HepG2 (cell line): ENCODE results near the gene TAS2R1. TPM values are rescaled to one million over a fixed set of nuclear protein-coding genes. Genes with fewer than 3 reads are reported as not detected.

Experiments used
- ATAC-seq: fragments of 200-7000 bp; cut with Tn5 transposase; 3 replicates; pipeline ENCODE4 v1.9.1; 2020; ENCODE audit warnings: mild to moderate bottlenecking, moderate library complexity
- BruUV-seq: library from RNA; stranded (reverse); fragments of 400-500 nt; replicated peaks from 2 replicates; lab custom pipeline; 2021; lab: Mats Ljungman, UMichigan
- CTCF ChIA-PET: fragments of 300-600 bp; formaldehyde crosslinking; extraction: SDS; loops from one replicate; lab custom pipeline; 2021; ENCODE audit warnings: low total read pairs, inconsistent platforms, low intra/inter-chr PET ratio; lab: Yijun Ruan, JAX
- POLR2A ChIA-PET: fragments of 350-600 bp; sonication (Branson Sonifier 250); formaldehyde crosslinking; loops from one replicate; lab custom pipeline; 2020; ENCODE audit warnings: antibody characterized with exemption, inconsistent platforms; lab: Yijun Ruan, JAX
- DNase-seq: peaks from one replicate; pipeline ENCODE4 v3.0.0-alpha.2; 2015; ENCODE audit warnings: low spot score
- FAIRE-seq: peaks from 3 replicates; lab custom pipeline; 2011; peaks lifted over from hg19 to GRCh38; lab: Jason Lieb, UNC
- H2AFZ ChIP-seq: one replicate; pipeline ENCODE4 v1.6.1; 2011; ENCODE audit warnings: low read length, inconsistent platforms
- H3K27ac ChIP-seq: fragments of 300-600 bp; 3 replicates; pipeline ENCODE4 v1.8.0; 2011; ENCODE audit warnings: mixed run types, mild to moderate bottlenecking, mixed read lengths, low read length, inconsistent platforms; ENCODE audit not compliant: insufficient read depth; ENCODE audit errors: extremely low read length
- H3K27me3 ChIP-seq, 2 experiments: fragments of 200-600 bp in 1 of 2; 2 replicates in 1 of 2; 3 replicates in 1 of 2; pipeline versions ENCODE4 v1.6.0 to v1.8.0; 2011; ENCODE audit warnings: low read length in 2 of 2, mild to moderate bottlenecking in 2 of 2, moderate library complexity in 2 of 2, inconsistent platforms in 1 of 2; ENCODE audit not compliant: insufficient read depth in 2 of 2, control insufficient read depth in 1 of 2
- H3K36me3 ChIP-seq, 2 experiments: fragments of 200-600 bp in 1 of 2; replicated peaks in 1 of 2; 2 replicates in 1 of 2; 3 replicates in 1 of 2; pipeline versions ENCODE4 v1.5.1 to v1.8.0; 2011; ENCODE audit warnings: low read length in 2 of 2, inconsistent platforms in 1 of 2; ENCODE audit not compliant: insufficient read depth in 2 of 2, control insufficient read depth in 1 of 2
- H3K4me1 ChIP-seq: 2 replicates; pipeline ENCODE4 v1.5.1; 2012; ENCODE audit warnings: low read length, inconsistent platforms; ENCODE audit not compliant: insufficient read depth
- H3K4me2 ChIP-seq: 2 replicates; pipeline ENCODE4 v1.6.0; 2011; ENCODE audit warnings: low read depth, low read length, inconsistent platforms
- H3K4me3 ChIP-seq, 3 experiments: fragments of 200-600 bp in 1 of 3; sonication (generic), shearing (Covaris generic) in 1 of 3; replicated peaks in 1 of 3; 2 replicates each; pipeline ENCODE4 v1.5.1; 2011 to 2016; ENCODE audit warnings: low read length in 3 of 3, inconsistent platforms in 2 of 3, low read depth in 2 of 3, mild to moderate bottlenecking in 2 of 3, control low read depth in 1 of 3, mixed read lengths in 1 of 3; ENCODE audit not compliant: insufficient read depth in 1 of 3
- H3K79me2 ChIP-seq: one replicate; pipeline ENCODE4 v1.6.1; 2011; ENCODE audit warnings: low read length, inconsistent platforms; ENCODE audit not compliant: insufficient read depth
- H3K9ac ChIP-seq: 2 replicates; pipeline ENCODE4 v1.6.0; 2011; ENCODE audit warnings: mild to moderate bottlenecking, low read depth, low read length, inconsistent platforms; ENCODE audit not compliant: insufficient read depth
- H3K9me3 ChIP-seq: 2 replicates; pipeline ENCODE4 v1.5.1; 2012; ENCODE audit warnings: mild to moderate bottlenecking, low read length
- H4K20me1 ChIP-seq: 2 replicates; pipeline ENCODE4 v1.6.0; 2011; ENCODE audit warnings: inconsistent platforms, mild to moderate bottlenecking, low read length, moderate library complexity; ENCODE audit not compliant: insufficient read depth
- AHR ChIP-seq: IDR thresholded peaks from 2 replicates; pipeline ENCODE4 v1.6.1; 2018; ENCODE audit warnings: missing genetic modification reagents, missing compliant biosample characterization
- ARID2 ChIP-seq: sonication (generic); formaldehyde crosslinking; IDR thresholded peaks from 2 replicates; pipeline ENCODE4 v1.8.1; 2022; ENCODE audit warnings: mild to moderate bottlenecking, missing genetic modification reagents, borderline replicate concordance
- ARID4A ChIP-seq: sonication (generic); formaldehyde crosslinking; IDR thresholded peaks from 2 replicates; pipeline ENCODE4 v1.5.0; 2020; ENCODE audit warnings: mild to moderate bottlenecking, missing genetic modification reagents, borderline replicate concordance
- CHCHD3 ChIP-seq: sonication (generic); formaldehyde crosslinking; IDR thresholded peaks from 2 replicates; pipeline ENCODE4 v1.8.0; 2022; ENCODE audit warnings: mild to moderate bottlenecking, missing genetic modification reagents, moderate library complexity
- GABPB1 ChIP-seq: IDR thresholded peaks from 2 replicates; pipeline ENCODE4 v1.6.1; 2016; ENCODE audit warnings: mild to moderate bottlenecking, missing genetic modification reagents, moderate library complexity, missing compliant biosample characterization
- MATR3 ChIP-seq: sonication (generic); formaldehyde crosslinking; IDR thresholded peaks from 2 replicates; pipeline ENCODE4 v1.4.0; 2020; ENCODE audit warnings: missing genetic modification reagents
- MYC ChIP-seq: sonication (generic); formaldehyde crosslinking; IDR thresholded peaks from 2 replicates; pipeline ENCODE4 v1.9.0; 2021; ENCODE audit warnings: missing genetic modification reagents, borderline replicate concordance
- SOX6 ChIP-seq, 2 experiments: fragments of 450-650 bp in 1 of 2; sonication (generic) in 1 of 2; formaldehyde crosslinking in 1 of 2; IDR thresholded peaks; 2 replicates each; pipeline versions ENCODE4 v1.4.0 to v1.6.1; 2017 to 2020; ENCODE audit warnings: antibody characterized with exemption in 1 of 2, mild to moderate bottlenecking in 1 of 2, missing genetic modification reagents in 1 of 2
- ZNF234 ChIP-seq: sonication (generic); formaldehyde crosslinking; conservative IDR thresholded peaks from 2 replicates; pipeline ENCODE4 v1.5.1; 2020; ENCODE audit warnings: mild to moderate bottlenecking, missing genetic modification reagents
- ZNF572 ChIP-seq: sonication (generic); formaldehyde crosslinking; IDR thresholded peaks from 2 replicates; pipeline ENCODE4 v1.5.1; 2020; ENCODE audit warnings: mild to moderate bottlenecking, missing genetic modification reagents
- ZNF589 ChIP-seq: sonication (generic); formaldehyde crosslinking; conservative IDR thresholded peaks from 2 replicates; pipeline ENCODE4 v1.8.0; 2022; ENCODE audit warnings: mild to moderate bottlenecking, moderate library complexity, missing genetic modification reagents
- ZNF746 ChIP-seq: sonication (generic); formaldehyde crosslinking; IDR thresholded peaks from 2 replicates; pipeline ENCODE4 v1.8.0; 2022; ENCODE audit warnings: mild to moderate bottlenecking, missing genetic modification reagents
- ZNF75D ChIP-seq: sonication (generic); formaldehyde crosslinking; IDR thresholded peaks from 2 replicates; pipeline ENCODE4 v1.8.1; 2023; ENCODE audit warnings: missing genetic modification reagents, mild to moderate bottlenecking, borderline replicate concordance
- ZSCAN9 ChIP-seq: IDR thresholded peaks from 2 replicates; pipeline ENCODE4 v1.6.1; 2016; ENCODE audit warnings: borderline replicate concordance
- WGBS: methylation state at CpG from one replicate; pipeline ENCODE4 v1.1.6; 2017; ENCODE audit warnings: low lambda C conversion rate; 5-methylcytosine and 5-hydroxymethylcytosine counted together
- in situ Hi-C: cut with HindIII; loops from 2 replicates; pipeline ENCODE4 v1.10.0; 2017; ENCODE audit warnings: low pct_unique_long_range_greater_than_20kb; ENCODE audit not compliant: extremely low pct_ligation_motif_present
- intact Hi-C: fragments of 100-400 bp; cut with micrococcal nuclease; formaldehyde crosslinking; loops from one replicate; pipeline ENCODE4 v1.10.0; 2022; ENCODE audit not compliant: unreplicated experiment
- polyA plus RNA-seq, 8 experiments: library from polyadenylated mRNA; depleted of rRNA in 3 of 8; stranded (reverse) in 7 of 8; unstranded in 1 of 8; fragments of >200 nt; fragmentation: Illumina TruSeq in 4 of 8; extraction: Trizol in 4 of 8; gene quantifications; 2 replicates each; pipeline versions ENCODE4 v1.2.1 to v1.2.3, GENCODE V29; 2011 to 2016; ENCODE audit warnings: low read depth in 4 of 8, missing spikeins in 1 of 8, mixed read lengths in 1 of 8; ENCODE audit not compliant: insufficient read depth in 1 of 8
- total RNA-seq, 5 experiments: library from RNA; depleted of rRNA; stranded (reverse); fragments of >200 nt; fragmentation: Illumina TruSeq; extraction: Trizol; gene quantifications; 2 replicates each; pipeline ENCODE4 v1.2.3, GENCODE V29; 2016; ENCODE audit warnings: low read depth in 1 of 5
- TF ChIP-seq, protein P1 (sequence below), 2 experiments: sonication (generic) in 1 of 2; formaldehyde crosslinking in 1 of 2; IDR thresholded peaks; 2 replicates each; pipeline versions ENCODE4 v1.5.1 to v1.6.1; 2011 to 2020; ENCODE audit warnings: borderline replicate concordance in 1 of 2, low read depth in 1 of 2, low read length in 1 of 2, mild to moderate bottlenecking in 1 of 2, missing genetic modification reagents in 1 of 2, moderate library complexity in 1 of 2

The TAS2R1 gene
- total and polyA plus RNA-seq, 2 of the 13 experiments (the other 11 are each of a cell fraction or from before 2014, with no cell fraction given), result not detected

DNA sequence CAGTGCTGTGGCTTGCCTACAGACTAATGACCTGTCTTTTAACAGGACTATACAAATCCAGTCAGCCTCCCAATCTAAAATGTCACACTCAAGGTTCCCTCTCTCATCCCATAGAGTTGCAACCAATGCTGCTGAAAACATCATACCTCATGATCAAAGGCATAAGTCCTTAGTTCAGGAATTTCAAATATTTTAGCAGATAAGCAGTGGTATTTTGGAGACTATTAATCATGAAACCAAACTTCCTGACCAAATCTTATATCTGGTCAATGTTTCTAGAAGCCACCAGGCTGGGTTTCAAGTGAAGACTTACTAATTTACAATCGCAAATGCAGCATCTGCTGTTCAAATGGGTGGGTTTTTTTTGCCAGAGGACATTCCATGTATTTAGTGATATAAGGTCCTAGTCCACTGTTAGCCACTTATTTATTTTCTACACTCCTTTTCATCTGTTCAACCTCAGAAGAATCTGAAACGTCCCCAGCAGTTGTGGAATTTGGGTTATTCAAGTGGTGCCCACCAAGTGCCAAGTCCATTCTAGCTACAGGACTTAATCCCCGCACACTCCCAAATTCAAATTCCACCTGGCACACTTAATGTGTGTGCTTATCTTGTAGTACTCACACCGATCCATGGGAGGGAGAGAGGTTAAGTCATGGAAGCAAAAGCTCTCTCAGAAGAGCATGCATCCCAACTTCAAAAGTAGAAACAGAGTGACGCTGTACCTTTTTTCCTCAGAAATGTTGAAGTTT, 5.8 kb downstream of the TAS2R1 start (continued):
- TF ChIP-seq, protein P1, sequence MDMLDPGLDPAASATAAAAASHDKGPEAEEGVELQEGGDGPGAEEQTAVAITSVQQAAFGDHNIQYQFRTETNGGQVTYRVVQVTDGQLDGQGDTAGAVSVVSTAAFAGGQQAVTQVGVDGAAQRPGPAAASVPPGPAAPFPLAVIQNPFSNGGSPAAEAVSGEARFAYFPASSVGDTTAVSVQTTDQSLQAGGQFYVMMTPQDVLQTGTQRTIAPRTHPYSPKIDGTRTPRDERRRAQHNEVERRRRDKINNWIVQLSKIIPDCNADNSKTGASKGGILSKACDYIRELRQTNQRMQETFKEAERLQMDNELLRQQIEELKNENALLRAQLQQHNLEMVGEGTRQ (IDR thresholded peaks at IDR 0.05; ENCODE audit: low read depth, low read length), result no peak
- TF ChIP-seq, protein P1 (CRISPR knock-in tag; IDR thresholded peaks at IDR 0.05; ENCODE audit: borderline replicate concordance), result no peak
- TF ChIP-seq ZNF572 (CRISPR knock-in tag), result no peak
- TF ChIP-seq ZNF75D (CRISPR knock-in tag), result no peak
- TF ChIP-seq ZNF234 (CRISPR knock-in tag), result no peak

DNA sequence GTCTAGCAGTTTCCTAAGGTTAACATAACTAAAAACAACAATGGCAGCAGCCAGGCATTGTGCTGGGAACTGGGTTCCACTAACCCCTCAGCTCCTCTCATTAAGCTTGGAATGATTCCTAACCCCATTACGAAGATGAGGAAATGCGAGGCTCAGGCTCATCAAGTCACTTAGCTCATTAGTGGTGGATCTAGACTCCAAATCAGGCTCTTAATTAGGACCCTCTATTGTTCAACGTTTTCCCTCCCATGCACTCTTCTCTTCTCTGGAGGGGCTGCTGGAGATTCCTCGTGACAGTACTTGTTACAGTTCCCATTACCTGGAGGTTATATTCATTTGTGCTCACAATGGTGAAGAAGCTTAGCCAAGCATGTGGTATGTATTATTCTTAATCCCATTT, 6.5 kb downstream of the TAS2R1 start:
- ATAC-seq (no peak), FAIRE-seq (no peak), DNase-seq (no peak)
- no peaks in the 10 kb centered on the region for H3K36me3 ChIP-seq
- no peaks in the 10 kb centered on the region for H3K79me2 ChIP-seq
- H3K9ac ChIP-seq, result no peak overlapping the region
- POLR2A ChIA-PET, result no interaction called here
- H2AFZ ChIP-seq, result no peak overlapping the region
- no peak overlapping the region for H3K27ac ChIP-seq
- CTCF ChIA-PET, result no interaction called here
- H3K4me3 ChIP-seq, result no peak overlapping the region
- H3K4me2 ChIP-seq, result no peak overlapping the region
- no peaks in the 10 kb centered on the region for H3K9me3 ChIP-seq
- H3K27me3 ChIP-seq, result no peaks in the 10 kb centered on the region; a peak in 1 of 5 replicates
- H3K4me1 ChIP-seq, result no peaks in the 10 kb centered on the region
- WGBS, result 0% methylated on average over 4 of the region's 4 CpGs
- in situ Hi-C loops (no loop called here), intact Hi-C loops (no loop called here)
- no peaks in the 10 kb centered on the region for H4K20me1 ChIP-seq
- no TSS peak for BruUV-seq
- TF ChIP-seq AHR (no peak), CHCHD3 (CRISPR knock-in tag) (no peak), MYC (CRISPR knock-in tag) (no peak), SOX6 (IDR thresholded peaks at IDR 0.05) (no peak), SOX6 (CRISPR knock-in tag; IDR thresholded peaks at IDR 0.05) (no peak), ARID4A (CRISPR knock-in tag) (no peak), MATR3 (CRISPR knock-in tag) (no peak), GABPB1 (CRISPR knock-in tag) (no peak), ZSCAN9 (CRISPR knock-in tag) (no peak), ZNF746 (CRISPR knock-in tag) (no peak), ARID2 (CRISPR knock-in tag) (no peak), ZNF589 (no peak)
